GM19395 (cell line): ENCODE data around the gene JAKMIP1.

Experiments used
- ATAC-seq: cut with Tn5 transposase; IDR thresholded peaks from one replicate; pipeline ENCODE4 v1.9.1; 2021; ENCODE audit warnings: mild to moderate bottlenecking, moderate library complexity; ENCODE audit not compliant: unreplicated experiment

The JAKMIP1 gene

GRCh38 chr4:6183740-6184139 is 16.6 kb downstream of the JAKMIP1 start:
- ATAC-seq: peak; percentile 56

GRCh38 chr4:6182376-6183280 is 17.7 kb downstream of the JAKMIP1 start:
- no peak for ATAC-seq

GRCh38 chr4:6180841-6181631 is 19.3 kb downstream of the JAKMIP1 start:
- peak; percentile 88 for ATAC-seq

GRCh38 chr4:6179362-6179761 is 21.0 kb downstream of the JAKMIP1 start:
- no peak for ATAC-seq

GRCh38 chr4:6178757-6179156 is 21.6 kb downstream of the JAKMIP1 start:
- ATAC-seq: no peak

GRCh38 chr4:6177587-6178197 is 22.7 kb downstream of the JAKMIP1 start:
- ATAC-seq: no peak

GRCh38 chr4:6175426-6175825 is 24.9 kb downstream of the JAKMIP1 start:
- no peak for ATAC-seq

- ATAC-seq: no peak
Measured at GRCh38 chr4:6172927-6173200, 27.5 kb downstream of the JAKMIP1 start.

- ATAC-seq: no peak
Measured at GRCh38 chr4:6172093-6172926, 28.0 kb downstream of the JAKMIP1 start.

- ATAC-seq: no peak
Measured at GRCh38 chr4:6169239-6169638, 31.1 kb downstream of the JAKMIP1 start.

- ATAC-seq: no peak
Measured at GRCh38 chr4:6165766-6166165, 34.6 kb downstream of the JAKMIP1 start.

- ATAC-seq: no peak
Measured at GRCh38 chr4:6162885-6163284, 37.5 kb downstream of the JAKMIP1 start.

GRCh38 chr4:6161921-6162464 is 38.4 kb downstream of the JAKMIP1 start:
- ATAC-seq: no peak

- no peak for ATAC-seq
Measured at GRCh38 chr4:6160536-6160935, 39.8 kb downstream of the JAKMIP1 start.

GRCh38 chr4:6157926-6158325 is 42.4 kb downstream of the JAKMIP1 start:
- no peak for ATAC-seq

GRCh38 chr4:6155996-6156750 is 44.2 kb downstream of the JAKMIP1 start:
- no peak for ATAC-seq

GRCh38 chr4:6154875-6155274 is 45.5 kb downstream of the JAKMIP1 start:
- ATAC-seq: no peak

- no peak for ATAC-seq
Measured at GRCh38 chr4:6153874-6154273, 46.5 kb downstream of the JAKMIP1 start.

- ATAC-seq: no peak
Measured at GRCh38 chr4:6152869-6153705, 47.3 kb downstream of the JAKMIP1 start.
